Measurements from ENCODE around the gene MRTFA. TPM values are rescaled to one million over a fixed set of nuclear protein-coding genes. Genes with fewer than 3 reads are reported as not detected.
"Not testable (repeated sequence)": the region's sequence is repeated elsewhere in the genome, so short reads cannot be mapped to it uniquely, and the experiment has no call there.

Gene MRTFA
- total RNA-seq, 1 experiment from 2014 or later: 57.0 TPM

GRCh38 chr22:40521046-40521445, 115.5 kb downstream of the MRTFA start:
- DNase-seq (ENCODE audit: low read depth): no peak

- DNase-seq (ENCODE audit: low read depth): no peak
Observed at GRCh38 chr22:40520562-40520961, 116.0 kb downstream of the MRTFA start.

- DNase-seq (ENCODE audit: low read depth): no peak
Observed at GRCh38 chr22:40519948-40520331, 116.6 kb downstream of the MRTFA start.

GRCh38 chr22:40519284-40519947, 117.1 kb downstream of the MRTFA start:
- DNase-seq (ENCODE audit: low read depth): no peak

- no peak for DNase-seq (ENCODE audit: low read depth)
Observed at GRCh38 chr22:40518840-40519239, 117.7 kb downstream of the MRTFA start.

GRCh38 chr22:40517631-40518030, 118.9 kb downstream of the MRTFA start:
- no peak for DNase-seq (ENCODE audit: low read depth)

- DNase-seq (ENCODE audit: low read depth): no peak
Observed at GRCh38 chr22:40516416-40516815, 120.1 kb downstream of the MRTFA start.

GRCh38 chr22:40512426-40513136, 123.9 kb downstream of the MRTFA start:
- DNase-seq (ENCODE audit: low read depth): peak; percentile 95

GRCh38 chr22:40511604-40512003, 124.9 kb downstream of the MRTFA start:
- no peak for DNase-seq (ENCODE audit: low read depth)

- no peak for DNase-seq (ENCODE audit: low read depth)
Observed at GRCh38 chr22:40510631-40511364, 125.7 kb downstream of the MRTFA start.

GRCh38 chr22:40509401-40510134, 127.0 kb downstream of the MRTFA start:
- peak; percentile 76 for DNase-seq (ENCODE audit: low read depth)

- DNase-seq (ENCODE audit: low read depth): not testable (repeated sequence)
Observed at GRCh38 chr22:40508046-40508445, 128.5 kb downstream of the MRTFA start.

GRCh38 chr22:40507491-40507890, 129.0 kb downstream of the MRTFA start:
- no peak for DNase-seq (ENCODE audit: low read depth)

GRCh38 chr22:40506762-40507161, 129.8 kb downstream of the MRTFA start:
- no peak for DNase-seq (ENCODE audit: low read depth)

GRCh38 chr22:40504285-40505249, 132.0 kb downstream of the MRTFA start:
- no peak for DNase-seq (ENCODE audit: low read depth)

GRCh38 chr22:40502919-40503318, 133.6 kb downstream of the MRTFA start:
- DNase-seq (ENCODE audit: low read depth): no peak

- DNase-seq (ENCODE audit: low read depth): not testable (repeated sequence)
Observed at GRCh38 chr22:40500465-40500786, 136.1 kb downstream of the MRTFA start.

GRCh38 chr22:40499209-40499623, 137.3 kb downstream of the MRTFA start:
- peak; percentile 94 for DNase-seq (ENCODE audit: low read depth)

- peak; percentile 95 for DNase-seq (ENCODE audit: low read depth)
Observed at GRCh38 chr22:40498420-40499208, 137.9 kb downstream of the MRTFA start.

- no peak for DNase-seq (ENCODE audit: low read depth)
Observed at GRCh38 chr22:40493441-40493840, 143.1 kb downstream of the MRTFA start.

Data from Daoy (cell line).